NCI-H1436 (cell line): ENCODE results near the gene DCUN1D5.

Experiments
- DNase-seq: peaks from one replicate; lab custom pipeline; 2025; lab: John Stamatoyannopoulos, UW

DCUN1D5 gene

GRCh38 chr11:103091801-103092524 lies at the start of gene DCUN1D5:
DCUN1D5 (minus strand) TSS chr11:103092160; CDS start chr11:103091872, 288 bp downstream.
- DNase-seq = peak; percentile 90

- no peak for DNase-seq
Observed at GRCh38 chr11:103125462-103125861, 33.5 kb upstream of the DCUN1D5 start.

- no peak for DNase-seq
Observed at GRCh38 chr11:103114836-103115235, 22.9 kb upstream of the DCUN1D5 start.

- DNase-seq = no peak
Observed at GRCh38 chr11:103112364-103112763, 20.4 kb upstream of the DCUN1D5 start.

GRCh38 chr11:103111400-103111799 lies 19.4 kb upstream of the DCUN1D5 start:
- DNase-seq = no peak

DNA sequence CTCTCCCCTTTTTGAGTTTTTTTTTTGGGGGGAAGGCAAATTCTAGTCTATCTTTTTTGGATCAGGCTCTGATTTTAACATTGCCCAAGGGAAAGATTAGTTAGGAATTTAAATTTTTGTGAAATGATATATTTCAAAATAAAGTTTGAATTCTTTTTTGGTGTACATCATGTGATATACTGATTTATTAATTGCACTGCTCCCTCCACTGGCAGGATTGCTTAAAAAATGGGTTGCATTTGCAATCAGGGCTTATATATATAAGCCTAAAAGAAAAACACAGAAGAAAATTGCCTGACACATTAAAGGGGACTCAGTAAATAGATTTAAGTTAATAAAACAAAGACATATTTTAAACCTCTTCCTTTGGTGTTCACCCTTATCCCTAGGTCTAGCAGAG lies 18.4 kb upstream of the DCUN1D5 start:
- DNase-seq = no peak

DNA sequence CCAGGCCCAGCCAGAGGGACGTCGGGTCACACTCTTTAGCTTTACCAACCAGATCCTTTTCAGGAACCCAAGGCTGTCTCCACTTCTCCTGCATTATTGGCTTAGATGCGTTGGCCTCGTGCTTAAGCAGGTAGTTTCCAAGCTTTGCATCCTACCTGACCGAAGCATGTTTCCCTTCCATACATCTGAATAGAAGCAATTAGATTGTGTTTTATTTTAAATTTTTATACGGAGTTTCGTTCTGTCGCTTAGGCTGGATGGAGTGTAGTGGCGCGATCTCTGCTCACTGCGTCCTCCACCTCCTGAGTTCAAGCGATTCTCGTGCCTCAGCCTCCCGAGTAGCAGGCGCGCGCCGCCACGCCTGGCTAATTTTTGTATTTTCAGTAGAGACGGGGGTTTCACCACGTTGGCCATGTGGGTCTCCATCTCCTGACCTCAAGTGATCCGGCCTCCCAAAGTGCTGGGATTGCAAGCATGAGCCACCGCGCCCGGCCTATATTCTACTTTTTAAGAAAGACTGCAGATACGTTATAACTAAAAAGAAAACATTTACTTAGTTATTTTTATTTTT lies 17.9 kb upstream of the DCUN1D5 start:
- DNase-seq = no peak

DNA sequence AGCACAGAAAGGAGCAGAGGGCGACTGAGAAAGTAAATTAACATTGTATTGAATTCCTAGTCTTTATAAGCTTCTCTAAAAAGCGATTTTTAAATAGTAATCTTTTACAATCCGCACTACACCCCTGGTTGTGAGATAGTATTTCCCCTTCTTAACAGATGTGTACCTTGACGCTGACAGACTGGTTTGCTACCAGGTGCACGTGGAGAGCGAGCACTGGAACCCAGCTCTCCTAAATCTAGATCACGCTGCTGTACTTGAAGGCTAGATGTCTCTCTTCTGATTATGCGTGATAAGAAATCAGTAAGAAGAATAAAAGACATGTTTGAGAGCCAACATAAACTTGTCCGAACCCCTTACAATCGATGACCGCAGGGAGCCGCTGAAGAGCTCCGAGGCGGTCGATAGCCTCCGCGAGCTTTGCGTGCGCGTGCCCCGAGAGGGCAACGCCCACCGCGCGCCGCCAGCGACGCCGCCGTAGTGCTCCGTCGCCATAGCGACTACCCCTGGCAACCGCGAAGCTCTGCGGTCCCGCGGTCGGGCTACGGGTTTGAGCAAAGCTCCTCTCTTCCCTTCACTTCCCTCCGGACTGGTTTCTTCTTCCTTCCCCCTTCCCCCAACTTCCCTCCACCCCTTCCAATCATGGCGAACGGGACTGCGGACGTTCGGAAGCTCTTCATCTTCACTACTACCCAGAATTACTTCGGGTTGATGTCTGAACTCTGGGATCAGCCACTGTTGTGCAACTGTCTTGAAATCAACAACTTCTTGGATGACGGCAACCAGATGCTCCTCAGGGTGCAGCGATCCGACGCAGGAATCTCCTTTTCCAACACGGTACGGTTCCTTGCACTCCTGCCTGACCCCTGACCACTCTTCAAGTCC lies 17.2 kb upstream of the DCUN1D5 start, which contains the start of gene DYNC2H1:
DYNC2H1 (plus strand) TSS at position 494 of the 885 bp plus-strand sequence; CDS start at position 643, 149 bp downstream.
- peak; percentile 78 for DNase-seq

DNA sequence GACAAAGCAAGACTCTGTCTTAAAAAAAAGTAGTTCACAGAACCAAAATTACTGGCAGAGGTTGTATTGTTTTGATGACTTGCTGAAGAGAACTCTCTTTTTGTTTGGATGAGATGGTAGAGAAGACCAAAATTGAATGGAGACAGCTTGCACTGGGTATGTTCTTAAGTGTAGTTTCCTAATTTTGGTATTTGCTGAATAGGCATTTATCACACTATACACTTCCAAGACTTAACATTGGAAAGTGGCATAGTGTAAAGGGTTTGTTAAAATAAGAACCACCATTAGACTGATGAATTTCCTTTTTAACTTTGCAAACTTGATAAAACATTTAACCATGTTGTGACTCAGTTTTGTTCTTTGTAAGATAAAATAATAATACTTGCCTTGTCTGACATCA lies 5.3 kb upstream of the DCUN1D5 start:
- no peak for DNase-seq

DNA sequence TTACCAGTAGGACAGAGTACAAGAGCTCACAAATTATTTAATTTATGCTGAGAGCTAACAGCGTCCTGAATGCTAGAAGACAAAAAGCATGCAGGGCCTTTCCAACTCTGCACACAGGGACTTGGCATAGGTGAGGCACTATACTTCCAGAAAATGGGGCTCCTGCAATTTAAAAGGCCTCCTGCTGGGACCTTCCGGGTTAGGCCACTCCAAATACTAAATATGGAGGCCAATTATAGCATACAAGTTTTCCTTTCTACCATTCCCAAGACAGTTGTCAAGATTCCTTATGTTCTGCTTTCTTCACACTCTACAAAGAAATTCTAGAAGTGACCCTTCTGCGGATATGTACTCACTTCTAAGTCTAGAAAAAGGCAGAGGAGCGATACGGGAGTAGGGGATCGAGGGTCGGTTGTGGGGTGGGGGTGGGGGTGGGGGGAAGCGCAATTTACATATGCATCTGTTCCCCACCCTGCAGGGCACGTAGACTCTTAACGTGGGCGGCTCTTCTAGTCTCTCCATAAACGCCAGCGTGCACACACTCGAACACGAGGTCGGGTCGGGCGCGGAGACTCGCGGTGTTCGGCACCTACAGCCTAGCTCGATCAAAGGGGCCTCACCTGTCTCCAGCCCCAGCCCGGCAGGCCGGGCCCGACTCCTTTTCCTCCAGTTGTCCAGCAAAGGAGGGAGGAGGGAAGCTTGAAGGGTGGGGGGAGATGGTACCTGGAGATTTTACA lies 728 bp downstream of the DCUN1D5 start:
- no peak for DNase-seq

DNA sequence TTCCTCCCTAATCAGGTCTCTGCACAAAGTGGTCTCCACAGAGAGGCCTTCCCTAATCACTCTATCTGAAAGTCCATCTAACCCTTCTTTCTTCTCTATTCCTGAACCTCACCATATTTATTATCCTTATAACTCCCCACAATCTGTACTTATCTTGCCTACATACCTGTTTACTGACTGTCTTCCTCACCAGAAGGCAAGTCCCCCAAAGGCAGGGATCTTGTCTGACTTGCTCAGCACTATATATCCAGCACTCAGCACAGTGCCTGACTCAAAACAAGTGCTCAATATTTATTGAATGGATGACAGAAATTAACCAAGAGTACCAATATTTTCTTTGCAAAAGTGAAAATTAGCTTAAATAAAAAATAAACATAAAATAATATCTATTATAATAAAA lies 5.5 kb downstream of the DCUN1D5 start:
- DNase-seq = no peak

DNA sequence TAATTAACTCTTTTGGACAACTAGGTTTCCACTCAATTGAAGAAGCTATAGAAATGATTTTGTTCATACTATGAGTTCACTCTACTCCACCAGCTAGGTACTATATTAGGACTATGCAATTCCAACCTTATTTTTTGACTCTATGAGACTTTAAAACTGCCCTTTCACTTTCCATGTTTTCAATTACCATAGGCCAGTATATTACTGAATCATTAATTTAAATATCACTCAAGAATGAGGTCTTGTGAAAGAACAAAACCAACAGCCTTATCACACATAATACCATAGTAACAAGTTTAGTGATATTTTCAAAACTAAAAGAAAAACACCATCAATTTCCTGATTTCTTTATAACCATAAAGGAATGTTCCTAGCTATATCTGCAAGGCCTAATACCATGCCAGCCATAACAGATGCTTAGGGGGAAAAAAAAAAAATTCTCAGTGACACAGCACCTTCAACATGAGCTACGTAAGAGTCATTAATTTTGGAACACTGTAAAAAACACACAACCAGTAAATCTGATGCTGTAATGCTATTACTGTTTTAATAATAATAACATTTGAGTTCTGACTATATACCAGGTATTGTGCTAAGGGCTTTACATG lies 6.1 kb downstream of the DCUN1D5 start:
- no peak for DNase-seq

GRCh38 chr11:103079833-103080232 lies 12.1 kb downstream of the DCUN1D5 start:
- no peak for DNase-seq

DNA sequence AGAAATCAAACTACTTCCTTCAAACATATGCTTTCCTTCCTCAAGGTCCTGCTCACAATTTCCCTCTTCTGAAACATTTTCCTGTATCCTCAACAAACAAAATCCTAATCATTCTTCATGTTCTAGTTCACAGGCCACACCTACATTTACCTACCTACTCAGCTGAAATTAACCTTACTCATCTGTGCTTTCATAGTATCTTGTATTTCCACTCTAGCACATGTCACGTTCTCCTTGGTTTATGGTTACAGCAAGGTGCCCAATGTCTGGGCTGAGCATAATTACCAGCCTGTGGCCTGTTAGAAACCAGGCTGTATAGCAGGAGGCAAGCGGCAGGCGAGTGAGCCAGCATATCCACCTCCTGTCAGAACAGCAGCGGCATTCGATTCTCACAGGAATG lies 13.2 kb downstream of the DCUN1D5 start:
- DNase-seq = no peak

DNA sequence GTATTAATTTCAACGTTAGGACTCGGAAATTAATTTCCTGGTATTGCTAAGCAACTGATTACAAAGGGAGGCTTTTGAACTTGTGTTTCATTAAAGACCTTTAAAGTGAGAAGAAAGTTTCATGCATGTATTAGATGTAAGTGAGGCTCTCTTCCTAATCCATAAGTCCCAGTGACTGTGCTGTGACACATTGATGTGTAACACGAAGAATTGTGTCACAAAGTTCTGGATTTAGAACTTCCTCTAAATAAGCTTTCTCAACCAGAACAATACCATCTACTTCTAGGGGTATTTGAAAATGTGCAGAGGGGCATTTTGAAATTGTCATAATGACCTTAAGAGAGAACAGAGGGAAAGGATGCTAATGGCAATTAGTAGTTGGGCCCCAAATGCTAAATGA lies 14.4 kb downstream of the DCUN1D5 start:
- no peak for DNase-seq

DNA sequence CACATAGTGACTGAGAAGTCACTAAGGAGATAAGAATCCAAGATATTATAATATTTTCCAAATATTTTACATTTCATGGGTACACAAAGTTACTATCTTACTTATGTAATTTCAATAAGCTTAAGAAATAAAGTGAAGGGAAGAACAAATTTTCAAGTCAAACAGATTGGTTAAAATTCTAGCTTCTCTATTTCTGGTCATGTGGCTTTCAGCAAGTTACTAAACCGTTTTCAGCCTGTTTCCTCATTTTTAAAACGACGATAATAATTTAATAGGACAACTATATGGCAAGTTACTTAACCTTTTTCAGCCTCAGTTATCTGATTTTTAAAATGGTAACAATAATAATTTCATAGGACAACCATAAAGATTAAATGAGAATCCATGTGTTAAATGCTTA lies 15.6 kb downstream of the DCUN1D5 start:
- DNase-seq = no peak

GRCh38 chr11:103071008-103071407 lies 21.0 kb downstream of the DCUN1D5 start:
- DNase-seq = no peak

- no peak for DNase-seq
Observed at GRCh38 chr11:103070142-103070541, 21.8 kb downstream of the DCUN1D5 start.

- no peak for DNase-seq
Observed at GRCh38 chr11:103069367-103069766, 22.6 kb downstream of the DCUN1D5 start.

DNA sequence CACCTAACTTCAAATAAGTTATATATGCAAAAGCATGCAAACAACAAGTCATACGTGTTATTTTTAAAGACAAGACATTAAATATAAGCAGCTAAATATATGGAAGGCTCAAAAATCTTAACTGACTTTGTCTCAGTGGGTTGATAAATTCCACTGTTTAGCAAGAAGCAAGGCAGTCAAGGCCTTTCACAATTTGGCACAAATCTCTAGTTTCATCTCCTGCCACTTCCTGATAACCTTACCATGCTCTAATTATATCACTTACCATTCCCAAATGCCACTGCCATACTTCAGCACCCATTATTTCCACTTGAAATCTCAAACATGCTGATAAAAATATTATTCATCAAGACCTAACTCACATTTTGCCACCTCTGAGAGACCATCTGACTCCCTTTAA lies 24.8 kb downstream of the DCUN1D5 start:
- no peak for DNase-seq

- DNase-seq = no peak
Observed at GRCh38 chr11:103061656-103062055, 30.3 kb downstream of the DCUN1D5 start.
